H1 (cell line): ENCODE results near the gene IL1RAPL1.

Experiments used
- BRCA1 ChIP-seq: IDR thresholded peaks from 2 replicates; pipeline ENCODE4 v1.6.1; 2012; ENCODE audit warnings: low read depth, low read length, improper control_type of control experiment
- CREB1 ChIP-seq: IDR thresholded peaks from 2 replicates; pipeline ENCODE4 v1.6.1; 2012; ENCODE audit warnings: inconsistent platforms
- EP300 ChIP-seq, 2 experiments: IDR thresholded peaks; 1 replicate in 1 of 2; 2 replicates in 1 of 2; pipeline ENCODE4 v1.6.1; 2011 to 2012; ENCODE audit warnings: low read depth in 2 of 2, low read length in 2 of 2, mild to moderate bottlenecking in 2 of 2, borderline replicate concordance in 1 of 2, inconsistent platforms in 1 of 2, moderate library complexity in 1 of 2
- EZH2 ChIP-seq: fragments of 200-600 bp; sonication (generic); IDR thresholded peaks from 2 replicates; pipeline ENCODE4 v1.7.1; 2012; ENCODE audit warnings: low read depth, mild to moderate bottlenecking, moderate library complexity, low read length, inconsistent platforms; ENCODE audit not compliant: severe bottlenecking
- POLR2AphosphoS5 ChIP-seq: IDR thresholded peaks from 2 replicates; pipeline ENCODE4 v1.6.1; 2011; ENCODE audit warnings: low read depth, low read length
- RAD21 ChIP-seq, 2 experiments: IDR thresholded peaks in 1 of 2; conservative IDR thresholded peaks in 1 of 2; 2 replicates each; pipeline ENCODE4 v1.6.1; 2011; ENCODE audit warnings: low read depth in 2 of 2, low read length in 2 of 2, improper control_type of control experiment in 1 of 2, inconsistent platforms in 1 of 2, mild to moderate bottlenecking in 1 of 2, moderate library complexity in 1 of 2
- RXRA ChIP-seq: IDR thresholded peaks from 2 replicates; pipeline ENCODE4 v1.6.1; 2011; ENCODE audit warnings: low read depth, mild to moderate bottlenecking, low read length, moderate library complexity; ENCODE audit not compliant: insufficient read depth
- SIN3A ChIP-seq, 2 experiments: IDR thresholded peaks in 1 of 2; conservative IDR thresholded peaks in 1 of 2; 2 replicates each; pipeline ENCODE4 v1.6.1; 2011 to 2012; ENCODE audit warnings: low read length in 2 of 2, improper control_type of control experiment in 1 of 2, low read depth in 1 of 2, mild to moderate bottlenecking in 1 of 2
- SP1 ChIP-seq: IDR thresholded peaks from 2 replicates; pipeline ENCODE4 v1.6.1; 2011; ENCODE audit warnings: low read depth, low read length
- SRF ChIP-seq: IDR thresholded peaks from 2 replicates; pipeline ENCODE4 v1.6.1; 2011; ENCODE audit warnings: mild to moderate bottlenecking, low read depth, low read length, moderate library complexity
- SUZ12 ChIP-seq: fragments of 200-600 bp; sonication (generic); IDR thresholded peaks from 2 replicates; pipeline ENCODE4 v1.6.1; 2012; ENCODE audit warnings: mild to moderate bottlenecking, inconsistent platforms, low read length, moderate library complexity, mixed read lengths
- TF ChIP-seq, protein P1 (sequence below), 3 experiments: IDR thresholded peaks; 1 replicate in 2 of 3; 2 replicates in 1 of 3; pipeline versions ENCODE4 v1.5.1 to v1.6.1; 2011; ENCODE audit warnings: low read length in 3 of 3, mild to moderate bottlenecking in 3 of 3, inconsistent platforms in 2 of 3, low read depth in 1 of 3, moderate library complexity in 1 of 3; ENCODE audit not compliant: insufficient read depth in 1 of 3; ENCODE audit errors: control extremely low read depth in 1 of 3

DNA sequence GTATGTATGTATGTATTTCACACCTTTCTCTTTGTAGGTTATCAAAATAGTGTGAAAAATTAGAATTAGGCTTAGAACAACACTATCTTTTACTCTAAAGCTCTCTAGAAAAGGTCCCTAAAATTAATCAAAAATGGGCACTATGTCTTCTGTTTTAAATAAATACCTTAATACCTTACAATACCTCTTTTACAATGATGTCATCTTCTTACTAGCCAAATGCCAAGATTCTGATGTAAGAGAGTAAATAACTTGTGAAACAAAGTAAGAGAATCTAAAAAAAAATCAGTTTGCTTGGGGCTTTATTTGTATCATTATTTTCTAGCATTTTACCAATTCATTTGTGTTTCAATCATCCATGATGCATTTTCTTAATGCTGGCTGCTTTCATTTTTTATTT lies 1225.9 kb downstream of the IL1RAPL1 start:
- TF ChIP-seq BRCA1, result no peak
- TF ChIP-seq, protein P1, sequence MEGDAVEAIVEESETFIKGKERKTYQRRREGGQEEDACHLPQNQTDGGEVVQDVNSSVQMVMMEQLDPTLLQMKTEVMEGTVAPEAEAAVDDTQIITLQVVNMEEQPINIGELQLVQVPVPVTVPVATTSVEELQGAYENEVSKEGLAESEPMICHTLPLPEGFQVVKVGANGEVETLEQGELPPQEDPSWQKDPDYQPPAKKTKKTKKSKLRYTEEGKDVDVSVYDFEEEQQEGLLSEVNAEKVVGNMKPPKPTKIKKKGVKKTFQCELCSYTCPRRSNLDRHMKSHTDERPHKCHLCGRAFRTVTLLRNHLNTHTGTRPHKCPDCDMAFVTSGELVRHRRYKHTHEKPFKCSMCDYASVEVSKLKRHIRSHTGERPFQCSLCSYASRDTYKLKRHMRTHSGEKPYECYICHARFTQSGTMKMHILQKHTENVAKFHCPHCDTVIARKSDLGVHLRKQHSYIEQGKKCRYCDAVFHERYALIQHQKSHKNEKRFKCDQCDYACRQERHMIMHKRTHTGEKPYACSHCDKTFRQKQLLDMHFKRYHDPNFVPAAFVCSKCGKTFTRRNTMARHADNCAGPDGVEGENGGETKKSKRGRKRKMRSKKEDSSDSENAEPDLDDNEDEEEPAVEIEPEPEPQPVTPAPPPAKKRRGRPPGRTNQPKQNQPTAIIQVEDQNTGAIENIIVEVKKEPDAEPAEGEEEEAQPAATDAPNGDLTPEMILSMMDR (IDR thresholded peaks at IDR 0.05; ENCODE audit: control extremely low read depth in 1 of 3, insufficient read depth in 1 of 3, low read depth in 1 of 3, low read length in 3 of 3), result no peak
- no peak for TF ChIP-seq SUZ12
- no peak for TF ChIP-seq SIN3A (conservative IDR thresholded peaks at IDR 0.05 in 1 of 2, IDR thresholded peaks at IDR 0.05 in 1 of 2; ENCODE audit: low read depth in 1 of 2, low read length in 2 of 2)
- TF ChIP-seq RAD21 (IDR thresholded peaks at IDR 0.05 in 1 of 2, conservative IDR thresholded peaks at IDR 0.05 in 1 of 2; ENCODE audit: low read depth in 2 of 2, low read length in 2 of 2), result no peak
- TF ChIP-seq POLR2AphosphoS5, result no peak
- TF ChIP-seq CREB1, result no peak
- no peak for TF ChIP-seq EZH2
- TF ChIP-seq SRF, result no peak
- no peak for TF ChIP-seq RXRA
- no peak for TF ChIP-seq EP300 (IDR thresholded peaks at IDR 0.05; ENCODE audit: borderline replicate concordance in 1 of 2, low read depth in 2 of 2, low read length in 2 of 2)
- TF ChIP-seq SP1, result no peak
